Measurements from ENCODE around the gene CCDC159. TPM values are rescaled to one million over a fixed set of nuclear protein-coding genes. Genes with fewer than 3 reads are reported as not detected.
"Not testable (repeated sequence)": the region's sequence is repeated elsewhere in the genome, so short reads cannot be mapped to it uniquely, and the experiment has no call there.

CCDC159 gene
- polyA plus RNA-seq, 1 experiment = 21.4 TPM

DNA sequence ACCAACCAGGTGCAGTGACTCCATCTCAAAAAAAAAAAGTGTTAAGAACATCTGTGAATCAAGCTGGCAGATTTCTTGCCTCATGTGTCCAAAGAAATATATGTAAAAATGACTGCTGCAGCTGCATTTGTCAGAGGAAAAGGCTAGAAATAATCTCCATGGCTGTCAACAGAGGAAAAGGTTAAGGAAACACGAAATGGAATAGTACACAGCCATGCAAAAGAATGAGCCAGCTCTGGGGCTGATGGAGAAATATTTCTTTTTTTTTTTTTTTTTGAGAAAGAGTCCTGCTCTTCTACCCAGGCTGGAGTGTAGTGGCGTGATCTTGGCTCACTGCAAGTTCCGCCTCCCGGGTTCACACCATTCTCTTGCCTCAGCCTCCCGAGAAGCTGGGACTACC, 13.5 kb upstream of the CCDC159 start:
- POLR2A ChIA-PET = no interaction called here
- TF ChIP-seq, protein P1, sequence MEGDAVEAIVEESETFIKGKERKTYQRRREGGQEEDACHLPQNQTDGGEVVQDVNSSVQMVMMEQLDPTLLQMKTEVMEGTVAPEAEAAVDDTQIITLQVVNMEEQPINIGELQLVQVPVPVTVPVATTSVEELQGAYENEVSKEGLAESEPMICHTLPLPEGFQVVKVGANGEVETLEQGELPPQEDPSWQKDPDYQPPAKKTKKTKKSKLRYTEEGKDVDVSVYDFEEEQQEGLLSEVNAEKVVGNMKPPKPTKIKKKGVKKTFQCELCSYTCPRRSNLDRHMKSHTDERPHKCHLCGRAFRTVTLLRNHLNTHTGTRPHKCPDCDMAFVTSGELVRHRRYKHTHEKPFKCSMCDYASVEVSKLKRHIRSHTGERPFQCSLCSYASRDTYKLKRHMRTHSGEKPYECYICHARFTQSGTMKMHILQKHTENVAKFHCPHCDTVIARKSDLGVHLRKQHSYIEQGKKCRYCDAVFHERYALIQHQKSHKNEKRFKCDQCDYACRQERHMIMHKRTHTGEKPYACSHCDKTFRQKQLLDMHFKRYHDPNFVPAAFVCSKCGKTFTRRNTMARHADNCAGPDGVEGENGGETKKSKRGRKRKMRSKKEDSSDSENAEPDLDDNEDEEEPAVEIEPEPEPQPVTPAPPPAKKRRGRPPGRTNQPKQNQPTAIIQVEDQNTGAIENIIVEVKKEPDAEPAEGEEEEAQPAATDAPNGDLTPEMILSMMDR (IDR thresholded peaks at IDR 0.05; ENCODE audit: insufficient read depth, low read depth, low read length) = no peak
- DNase-seq (ENCODE audit: low read depth) = no peak
- CTCF ChIA-PET = no interaction called here
- H3K36me3 ChIP-seq (ENCODE audit: control insufficient read depth, insufficient read depth, low read length) = peaks cover 7% of the 10 kb centered on the region
- H3K27me3 ChIP-seq (ENCODE audit: control insufficient read depth, insufficient read depth, low read length) = no peaks in the 10 kb centered on the region
- H3K4me3 ChIP-seq (ENCODE audit: low read depth, low read length) = no peak overlapping the region

DNA sequence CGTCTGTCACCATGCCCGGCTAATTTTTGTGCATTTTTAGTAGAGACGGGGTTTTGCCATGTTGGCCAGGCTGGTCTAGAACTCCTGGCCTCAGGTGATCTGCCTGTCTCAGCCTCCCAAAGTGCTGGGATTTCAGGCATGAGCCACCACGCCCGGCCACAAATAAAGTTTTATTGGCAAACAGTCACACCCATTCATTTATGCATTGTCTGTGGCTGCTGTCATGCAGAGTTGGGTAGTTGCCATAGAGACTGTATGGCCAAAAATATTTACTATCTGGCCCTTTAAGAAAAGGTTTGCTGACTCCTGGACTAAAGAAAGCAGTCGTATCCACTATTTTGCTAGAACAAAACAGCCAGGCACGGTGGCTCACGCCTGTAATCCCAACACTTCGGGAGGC, 12.5 kb upstream of the CCDC159 start:
- CTCF ChIA-PET = interaction anchor here (0.6 kb wide), 1 partner anchor 8 kb away, joined by 3 read pairs; no protein-coding TSS in a partner anchor
- H3K36me3 ChIP-seq (ENCODE audit: control insufficient read depth, insufficient read depth, low read length); H3K27me3 ChIP-seq (ENCODE audit: control insufficient read depth, insufficient read depth, low read length); DNase-seq (ENCODE audit: low read depth); POLR2A ChIA-PET; H3K4me3 ChIP-seq (ENCODE audit: low read depth, low read length): not testable (repeated sequence)

DNA sequence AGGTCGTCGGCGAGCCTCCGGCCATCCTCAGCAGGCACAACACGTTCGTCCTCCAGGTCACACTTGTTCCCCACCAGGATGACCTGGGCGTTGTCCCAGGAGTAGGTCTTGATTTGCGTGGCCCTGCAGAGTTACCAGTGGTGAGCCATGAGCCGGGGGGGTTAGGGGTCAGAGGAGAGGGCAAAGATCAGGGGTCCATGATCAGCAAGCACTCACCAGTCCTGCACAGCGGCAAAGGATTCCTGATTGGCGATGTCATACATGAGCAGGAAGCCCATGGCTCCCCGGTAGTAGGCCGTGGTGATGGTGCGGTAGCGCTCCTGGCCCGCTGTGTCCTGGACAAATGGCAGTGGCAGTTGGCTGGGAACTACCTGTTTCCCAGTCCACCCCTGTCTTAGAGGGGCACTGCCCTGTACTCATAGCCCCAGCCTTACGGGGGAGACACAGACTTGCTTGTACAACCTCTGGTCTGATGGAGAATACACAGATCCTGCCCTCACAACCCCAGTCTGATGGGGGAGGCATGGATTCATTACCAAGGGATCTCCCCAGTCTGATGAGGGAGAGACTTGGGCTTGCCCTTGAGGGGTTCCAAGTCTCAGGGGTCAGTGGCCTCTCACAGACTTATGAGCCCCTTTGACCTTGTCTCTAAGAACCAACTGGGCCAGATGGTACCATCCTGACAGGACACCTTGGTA, 10.7 kb upstream of the CCDC159 start:
- CTCF ChIA-PET = no interaction called here
- H3K27me3 ChIP-seq (ENCODE audit: control insufficient read depth, insufficient read depth, low read length) = no peaks in the 10 kb centered on the region
- no peak overlapping the region for H3K4me3 ChIP-seq (ENCODE audit: low read depth, low read length)
- H3K36me3 ChIP-seq (ENCODE audit: control insufficient read depth, insufficient read depth, low read length) = peaks cover 7% of the 10 kb centered on the region
- TF ChIP-seq, protein P1 (IDR thresholded peaks at IDR 0.05; ENCODE audit: insufficient read depth, low read depth, low read length) = no peak
- no peak for DNase-seq (ENCODE audit: low read depth)
- POLR2A ChIA-PET = no interaction called here

DNA sequence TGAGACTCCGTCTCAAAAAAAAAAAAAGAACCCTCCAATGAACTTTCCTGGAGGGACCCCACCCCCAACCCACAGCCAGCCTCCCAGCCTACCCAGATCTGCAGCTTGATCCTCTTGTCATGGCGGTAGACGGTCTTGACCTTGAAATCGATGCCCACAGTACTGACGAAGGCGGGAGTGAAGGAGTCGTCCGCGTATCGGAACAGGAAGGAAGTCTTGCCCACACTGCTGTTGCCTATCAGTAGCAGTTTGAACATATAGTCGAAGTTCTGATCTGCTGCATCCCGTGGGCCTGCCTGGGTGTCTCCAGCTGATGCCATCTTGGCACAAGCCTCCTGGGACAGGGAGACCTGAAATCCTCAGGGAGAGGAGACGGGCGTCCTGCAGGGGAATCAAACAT, 9.2 kb upstream of the CCDC159 start:
- POLR2A ChIA-PET = no interaction called here
- no peak for DNase-seq (ENCODE audit: low read depth)
- TF ChIP-seq, protein P1 (IDR thresholded peaks at IDR 0.05; ENCODE audit: insufficient read depth, low read depth, low read length) = no peak
- Histone ChIP-seq H3K27me3 (ENCODE audit: control insufficient read depth, insufficient read depth, low read length) (no peaks in the 10 kb centered on the region), H3K36me3 (ENCODE audit: control insufficient read depth, insufficient read depth, low read length) (peaks cover 7% of the 10 kb centered on the region), H3K4me3 (ENCODE audit: low read depth, low read length) (no peak overlapping the region)
- CTCF ChIA-PET = interaction anchor here (1.9 kb wide), 1 partner anchor 12 kb away, joined by 6 read pairs; no protein-coding TSS in a partner anchor

DNA sequence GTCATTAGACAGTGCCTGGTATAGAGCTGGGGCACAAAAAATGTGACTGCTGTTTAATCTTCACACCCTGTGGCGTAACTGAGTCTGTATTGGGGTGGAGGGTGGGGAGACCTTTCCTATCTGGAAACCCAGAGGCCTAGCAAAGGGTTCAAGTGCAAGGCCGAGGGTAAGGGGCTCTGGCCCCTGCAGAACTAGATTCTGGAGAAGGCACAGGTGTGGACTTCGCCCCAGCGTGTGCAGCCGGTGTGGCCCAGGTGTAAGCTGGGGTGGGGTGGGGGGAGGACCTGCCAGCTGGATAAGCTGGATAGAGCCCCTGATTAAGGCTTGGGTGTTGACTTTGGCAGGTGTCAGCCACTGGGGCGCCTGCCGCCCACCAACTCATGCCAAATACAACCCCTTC, 8.2 kb upstream of the CCDC159 start:
- TF ChIP-seq, protein P1 (IDR thresholded peaks at IDR 0.05; ENCODE audit: insufficient read depth, low read depth, low read length) = no peak
- CTCF ChIA-PET = interaction anchor here (0.6 to 1.9 kb wide), 3 partner anchors 13 to 123 kb away, joined by 3 to 6 read pairs (median 3); no protein-coding TSS in a partner anchor
- POLR2A ChIA-PET = no interaction called here
- Histone ChIP-seq H3K36me3 (ENCODE audit: control insufficient read depth, insufficient read depth, low read length) (peaks cover 9% of the 10 kb centered on the region), H3K4me3 (ENCODE audit: low read depth, low read length) (no peak overlapping the region), H3K27me3 (ENCODE audit: control insufficient read depth, insufficient read depth, low read length) (no peaks in the 10 kb centered on the region)
- DNase-seq (ENCODE audit: low read depth) = no peak
